ENCODE results near the gene RABL6.
"Not testable (repeated sequence)": the region's sequence is repeated elsewhere in the genome, so short reads cannot be mapped to it uniquely, and the experiment has no call there.

RABL6 gene

GRCh38 chr9:136835932-136836904, 28.5 kb downstream of the RABL6 start:
- no peak for DNase-seq (ENCODE audit: low spot score)
- TF ChIP-seq CTCF (IDR thresholded peaks at IDR 0.05; ENCODE audit: extremely low read depth, missing control alignments) = no peak

DNA sequence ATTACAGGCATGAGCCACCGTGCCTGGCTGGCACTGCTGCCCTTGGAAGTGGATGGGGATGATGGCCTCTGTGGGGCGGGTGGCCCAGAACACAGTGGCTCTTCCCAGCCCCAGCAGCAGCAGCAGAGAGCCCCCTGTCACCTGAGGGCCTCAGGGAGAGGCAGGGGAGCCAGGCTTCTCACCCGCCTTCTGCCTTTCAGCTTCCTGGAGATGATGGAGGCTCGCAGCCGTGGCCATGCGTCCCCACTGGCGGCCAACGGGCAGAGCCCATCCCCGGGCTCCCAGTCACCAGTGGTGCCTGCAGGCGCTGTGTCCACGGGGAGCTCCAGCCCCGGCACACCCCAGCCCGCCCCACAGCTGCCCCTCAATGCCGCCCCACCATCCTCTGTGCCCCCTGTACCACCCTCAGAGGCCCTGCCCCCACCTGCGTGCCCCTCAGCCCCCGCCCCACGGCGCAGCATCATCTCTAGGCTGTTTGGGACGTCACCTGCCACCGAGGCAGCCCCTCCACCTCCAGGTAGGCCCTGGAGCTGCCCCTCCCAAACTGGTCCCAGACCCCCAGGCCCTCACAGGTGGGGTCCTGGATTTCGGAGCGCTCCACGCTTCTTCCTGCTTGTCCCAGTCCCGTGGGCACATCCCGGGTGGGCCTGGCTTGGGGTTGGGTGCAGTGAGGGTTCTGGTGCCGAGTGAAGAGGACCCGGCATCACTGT, 29.6 kb downstream of the RABL6 start:
- TF ChIP-seq CTCF (IDR thresholded peaks at IDR 0.05; ENCODE audit: extremely low read depth, missing control alignments) = no peak
- DNase-seq (ENCODE audit: low spot score) = no peak

- not testable (repeated sequence) for DNase-seq (ENCODE audit: low spot score)
Observed at GRCh38 chr9:136837856-136838277, 30.1 kb downstream of the RABL6 start.

- TF ChIP-seq CTCF (IDR thresholded peaks at IDR 0.05; ENCODE audit: extremely low read depth, missing control alignments) = no peak
- no peak for DNase-seq (ENCODE audit: low spot score)
Observed at GRCh38 chr9:136838314-136839228, 30.8 kb downstream of the RABL6 start.

- TF ChIP-seq CTCF (IDR thresholded peaks at IDR 0.05; ENCODE audit: extremely low read depth, missing control alignments) = no peak
- DNase-seq (ENCODE audit: low spot score) = no peak
Observed at GRCh38 chr9:136839229-136840139, 31.7 kb downstream of the RABL6 start.

- DNase-seq (ENCODE audit: low spot score) = no peak
- no peak for TF ChIP-seq CTCF (IDR thresholded peaks at IDR 0.05; ENCODE audit: extremely low read depth, missing control alignments)
Observed at GRCh38 chr9:136840140-136840876, 32.6 kb downstream of the RABL6 start.
